ENCODE results near the gene SLC30A1.
"Not testable (repeated sequence)": the region's sequence is repeated elsewhere in the genome, so short reads cannot be mapped to it uniquely, and the experiment has no call there.

The SLC30A1 gene
- 23.6 to 32.6 (median 30.2) reads per million in 4 experiments for total RNA-seq

- peak; percentile 99 for DNase-seq
These were observed at the start of gene SLC30A1 for GRCh38 chr1:211578640-211579439. TSS of gene SLC30A1 (minus strand) at chr1:211579161. CDS start at chr1:211578612, 549 bp downstream.

GRCh38 chr1:211628417-211628816 lies 49.5 kb upstream of the SLC30A1 start:
- no peak for DNase-seq

- no peak for DNase-seq
These were observed 48.3 kb upstream of the SLC30A1 start for GRCh38 chr1:211627259-211627658.

- DNase-seq = not testable (repeated sequence)
These were observed 46.9 kb upstream of the SLC30A1 start for GRCh38 chr1:211625866-211626265.

- DNase-seq = no peak
These were observed 46.1 kb upstream of the SLC30A1 start for GRCh38 chr1:211625040-211625439.

GRCh38 chr1:211623515-211623914 lies 44.6 kb upstream of the SLC30A1 start:
- no peak for DNase-seq

GRCh38 chr1:211621447-211622198 lies 42.7 kb upstream of the SLC30A1 start:
- DNase-seq = no peak

- DNase-seq = no peak
These were observed 41.1 kb upstream of the SLC30A1 start for GRCh38 chr1:211620097-211620496.

- DNase-seq = no peak
These were observed 40.4 kb upstream of the SLC30A1 start for GRCh38 chr1:211619033-211619996.

- DNase-seq = no peak
These were observed 38.0 kb upstream of the SLC30A1 start for GRCh38 chr1:211616965-211617297.

GRCh38 chr1:211616231-211616964 lies 37.4 kb upstream of the SLC30A1 start:
- DNase-seq = no peak

GRCh38 chr1:211614615-211615014 lies 35.7 kb upstream of the SLC30A1 start:
- DNase-seq = no peak

- DNase-seq = no peak
These were observed 35.0 kb upstream of the SLC30A1 start for GRCh38 chr1:211613951-211614350.

GRCh38 chr1:211613108-211613947 lies 34.4 kb upstream of the SLC30A1 start:
- DNase-seq = no peak

- no peak for DNase-seq
These were observed 33.8 kb upstream of the SLC30A1 start for GRCh38 chr1:211612786-211613107.

GRCh38 chr1:211611818-211612217 lies 32.9 kb upstream of the SLC30A1 start:
- no peak for DNase-seq

- no peak for DNase-seq
These were observed 32.0 kb upstream of the SLC30A1 start for GRCh38 chr1:211610779-211611556.

GRCh38 chr1:211609120-211610024 lies 30.4 kb upstream of the SLC30A1 start:
- DNase-seq = no peak

- no peak for DNase-seq
These were observed 29.0 kb upstream of the SLC30A1 start for GRCh38 chr1:211607754-211608473.

Data from effector CD8-positive, alpha-beta T cell (primary cell).